Stimulated activated CD4-positive, alpha-beta T cell treated with anti-CD3 and anti-CD28 coated beads, Interleukin-12 subunit alpha, Interleukin-12 subunit beta, amount 100 ng/mL, for 24 hours (primary cell): ENCODE measurements around the gene DCP1B.

Source experiments
- DNase-seq, 2 experiments: peaks; one replicate each; pipeline ENCODE4 v3.0.0-alpha.2; 2020; ENCODE audit warnings: low read depth in 2 of 2

DCP1B gene

GRCh38 chr12:2017546-2018337 lies 13.5 kb upstream of the DCP1B start:
- no peak for DNase-seq

GRCh38 chr12:2016862-2017545 lies 12.7 kb upstream of the DCP1B start:
- no peak for DNase-seq

- DNase-seq: no peak
Measured at GRCh38 chr12:2014231-2014630, 10.0 kb upstream of the DCP1B start.

GRCh38 chr12:2013527-2014223 lies 9.4 kb upstream of the DCP1B start:
- DNase-seq: no peak

DNA sequence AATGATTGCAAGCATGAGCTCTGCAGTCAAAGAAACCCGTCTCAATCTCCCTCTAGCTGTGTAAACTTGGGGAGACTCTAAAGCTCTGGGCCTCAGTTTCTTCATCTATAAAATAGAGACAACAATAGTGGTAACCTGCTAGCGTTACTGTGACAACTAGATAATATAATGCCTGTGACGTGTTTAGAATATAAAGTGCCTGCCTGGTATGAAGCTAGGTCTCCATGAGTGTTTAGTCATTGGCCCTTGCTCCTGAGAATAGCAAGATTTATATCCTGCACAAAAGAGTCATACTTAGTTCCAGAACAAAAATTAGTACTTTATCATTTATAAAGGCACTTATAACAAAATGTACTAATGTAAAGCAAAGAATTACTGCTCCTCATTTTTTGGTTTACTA lies 8.8 kb upstream of the DCP1B start:
- no peak for DNase-seq

- DNase-seq: no peak
Measured at GRCh38 chr12:2011643-2012607, 7.7 kb upstream of the DCP1B start.

DNA sequence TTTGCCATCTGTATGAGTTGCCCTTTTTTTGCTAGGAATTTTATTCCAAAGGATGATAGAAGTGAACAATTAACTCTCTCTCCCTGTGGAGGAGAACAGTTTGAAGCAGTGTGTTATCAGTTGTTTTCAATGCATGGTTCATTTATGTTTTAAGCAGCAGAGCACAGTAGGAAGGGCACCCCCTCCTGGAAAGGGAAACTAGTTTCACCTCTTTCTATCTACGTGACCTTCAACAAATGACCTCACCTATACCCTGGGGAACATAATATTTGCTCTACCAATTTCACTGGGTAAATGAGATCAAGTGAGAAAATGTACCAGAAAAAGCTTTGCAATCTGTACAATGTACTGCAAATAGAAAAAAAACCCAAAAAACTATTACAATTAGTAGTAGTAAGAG lies 5.4 kb upstream of the DCP1B start:
- DNase-seq: no peak

GRCh38 chr12:2008677-2009076 lies 4.4 kb upstream of the DCP1B start:
- DNase-seq: no peak

- no peak for DNase-seq
Measured at GRCh38 chr12:2003676-2004112, 563 bp downstream of the DCP1B start.

DNA sequence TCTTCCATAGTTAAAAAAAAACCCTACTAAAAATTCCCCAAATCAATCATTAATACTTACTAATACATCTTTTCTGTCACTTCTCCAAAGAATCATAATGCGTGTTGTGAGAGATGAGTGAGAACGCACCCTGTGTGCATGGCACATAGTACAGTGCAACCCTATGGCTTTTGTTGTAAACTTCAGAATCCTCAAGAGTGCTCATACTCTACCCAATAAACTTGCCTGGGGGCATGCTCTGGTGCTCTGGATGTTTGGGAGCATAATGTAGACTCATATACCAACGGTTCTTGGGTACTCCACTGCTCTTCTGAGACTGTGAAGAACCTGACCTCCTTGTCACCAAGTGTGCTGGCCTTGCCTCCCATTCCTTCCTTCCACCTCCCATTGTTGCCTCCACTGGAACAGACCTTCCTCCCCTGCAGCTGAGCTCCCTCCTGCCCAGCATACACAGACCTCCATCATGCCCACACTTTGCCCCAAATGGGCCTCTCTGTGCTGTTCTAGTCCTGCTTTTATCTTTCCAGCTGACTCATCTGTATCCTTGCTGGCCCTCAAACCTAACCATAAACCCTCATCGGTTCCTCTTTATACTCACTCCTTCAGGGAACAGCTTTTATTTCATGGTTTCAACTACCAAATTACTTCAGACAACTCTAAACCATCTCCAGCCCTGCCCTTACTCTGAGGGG lies 8.9 kb downstream of the DCP1B start:
- no peak for DNase-seq

GRCh38 chr12:1994429-1995143 lies 9.7 kb downstream of the DCP1B start:
- DNase-seq: no peak

DNA sequence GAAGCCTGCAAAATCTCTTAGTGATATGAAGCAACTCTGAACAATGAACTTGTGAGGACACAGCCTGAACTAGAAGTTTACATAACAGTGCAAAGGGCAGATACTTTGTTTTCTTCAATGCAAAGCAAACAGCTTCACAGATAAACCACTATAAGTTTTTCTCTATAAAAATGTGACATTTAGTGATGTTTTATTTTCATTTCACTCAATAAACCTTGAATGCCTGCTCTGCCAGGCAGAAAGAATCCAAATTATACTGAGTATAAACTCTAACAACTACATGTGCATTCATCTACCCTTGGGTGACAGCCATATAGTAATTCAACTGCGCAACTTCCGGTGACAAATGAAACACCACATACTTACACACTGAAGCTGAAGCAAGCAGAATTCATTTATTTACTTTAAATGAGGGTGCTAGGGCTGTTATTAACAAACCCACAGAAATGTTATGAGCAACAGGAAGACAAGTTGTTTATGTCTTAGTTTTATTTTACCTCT lies 10.3 kb downstream of the DCP1B start:
- no peak for DNase-seq

GRCh38 chr12:1993341-1993740 lies 10.9 kb downstream of the DCP1B start:
- no peak for DNase-seq

DNA sequence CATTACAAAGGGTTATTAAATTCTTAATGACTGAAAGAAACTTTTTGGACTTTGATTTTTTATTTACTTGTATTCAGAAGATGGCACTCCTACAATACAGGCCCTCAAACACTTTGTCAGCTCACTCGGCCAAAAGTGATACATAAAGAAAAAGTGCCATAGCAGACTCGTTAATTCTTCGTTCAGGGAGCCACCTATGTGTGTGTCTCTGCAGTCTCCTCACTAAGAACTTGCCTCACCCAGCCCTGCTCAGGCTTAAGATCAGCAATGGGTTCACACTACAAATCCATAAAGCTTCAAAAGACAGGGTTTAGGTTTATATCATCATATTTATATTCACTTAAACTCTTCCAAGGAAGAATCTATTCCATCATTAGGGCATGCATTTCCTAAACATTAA lies 11.5 kb downstream of the DCP1B start:
- no peak for DNase-seq

GRCh38 chr12:1989111-1989510 lies 15.1 kb downstream of the DCP1B start:
- DNase-seq: no peak

GRCh38 chr12:1984759-1985158 lies 19.5 kb downstream of the DCP1B start:
- DNase-seq: no peak

GRCh38 chr12:1980282-1980681 lies 24.0 kb downstream of the DCP1B start:
- no peak for DNase-seq

GRCh38 chr12:1978078-1978862 lies 26.0 kb downstream of the DCP1B start:
- DNase-seq: no peak

- DNase-seq: no peak
Measured at GRCh38 chr12:1977588-1977987, 26.7 kb downstream of the DCP1B start.
